Measurements from ENCODE around the gene F2.

Gene F2

GRCh38 chr11:46737699-46738098, 18.7 kb downstream of the F2 start:
- no peaks in the 10 kb centered on the region for H3K79me2 ChIP-seq (ENCODE audit: insufficient read depth, low read length)
- no peak overlapping the region for H3K4me2 ChIP-seq (ENCODE audit: low read depth, low read length, poor library complexity, severe bottlenecking)
- H3K4me3 ChIP-seq (ENCODE audit: low read length, poor library complexity, severe bottlenecking): no peak overlapping the region
- H3K9ac ChIP-seq (ENCODE audit: low read depth, low read length, poor library complexity, severe bottlenecking): no peak overlapping the region
- no peaks in the 10 kb centered on the region for H4K20me1 ChIP-seq (ENCODE audit: insufficient read depth, low read length, poor library complexity, severe bottlenecking)
- no peak for TF ChIP-seq EZH2phosphoT487 (IDR thresholded peaks at IDR 0.05; ENCODE audit: borderline replicate concordance)
- TF ChIP-seq, protein P1, sequence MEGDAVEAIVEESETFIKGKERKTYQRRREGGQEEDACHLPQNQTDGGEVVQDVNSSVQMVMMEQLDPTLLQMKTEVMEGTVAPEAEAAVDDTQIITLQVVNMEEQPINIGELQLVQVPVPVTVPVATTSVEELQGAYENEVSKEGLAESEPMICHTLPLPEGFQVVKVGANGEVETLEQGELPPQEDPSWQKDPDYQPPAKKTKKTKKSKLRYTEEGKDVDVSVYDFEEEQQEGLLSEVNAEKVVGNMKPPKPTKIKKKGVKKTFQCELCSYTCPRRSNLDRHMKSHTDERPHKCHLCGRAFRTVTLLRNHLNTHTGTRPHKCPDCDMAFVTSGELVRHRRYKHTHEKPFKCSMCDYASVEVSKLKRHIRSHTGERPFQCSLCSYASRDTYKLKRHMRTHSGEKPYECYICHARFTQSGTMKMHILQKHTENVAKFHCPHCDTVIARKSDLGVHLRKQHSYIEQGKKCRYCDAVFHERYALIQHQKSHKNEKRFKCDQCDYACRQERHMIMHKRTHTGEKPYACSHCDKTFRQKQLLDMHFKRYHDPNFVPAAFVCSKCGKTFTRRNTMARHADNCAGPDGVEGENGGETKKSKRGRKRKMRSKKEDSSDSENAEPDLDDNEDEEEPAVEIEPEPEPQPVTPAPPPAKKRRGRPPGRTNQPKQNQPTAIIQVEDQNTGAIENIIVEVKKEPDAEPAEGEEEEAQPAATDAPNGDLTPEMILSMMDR (conservative IDR thresholded peaks at IDR 0.05; ENCODE audit: low read length): no peak
- no peak overlapping the region for H2AFZ ChIP-seq (ENCODE audit: low read length)
- H3K36me3 ChIP-seq (ENCODE audit: insufficient read depth, low read length): peaks cover 16% of the 10 kb centered on the region; the same call in 1 of the 2 replicates
- no peaks in the 10 kb centered on the region for H3F3A ChIP-seq (ENCODE audit: low read depth)
- H3K27me3 ChIP-seq (ENCODE audit: insufficient read depth, low read length, poor library complexity, severe bottlenecking): no peaks in the 10 kb centered on the region
- H3K9me3 ChIP-seq (ENCODE audit: insufficient read depth, low read depth, low read length): no peaks in the 10 kb centered on the region
- no peaks in the 10 kb centered on the region for H3K9me2 ChIP-seq (replicated peaks; ENCODE audit: low read depth, low read length)
- H3K4me1 ChIP-seq (ENCODE audit: insufficient read depth, low read length, poor library complexity, severe bottlenecking): no peaks in the 10 kb centered on the region

- Histone ChIP-seq H3K9me3 (ENCODE audit: insufficient read depth, low read depth, low read length) (no peaks in the 10 kb centered on the region), H3K79me2 (ENCODE audit: insufficient read depth, low read length) (no peaks in the 10 kb centered on the region), H3K4me3 (ENCODE audit: low read length, poor library complexity, severe bottlenecking) (no peak overlapping the region), H4K20me1 (ENCODE audit: insufficient read depth, low read length, poor library complexity, severe bottlenecking) (no peaks in the 10 kb centered on the region), H3K4me2 (ENCODE audit: low read depth, low read length, poor library complexity, severe bottlenecking) (no peak overlapping the region), H3K27me3 (ENCODE audit: insufficient read depth, low read length, poor library complexity, severe bottlenecking) (no peaks in the 10 kb centered on the region), H3K36me3 (ENCODE audit: insufficient read depth, low read length) (peaks cover 28% of the 10 kb centered on the region; the same call in 1 of the 2 replicates), H3K9me2 (replicated peaks; ENCODE audit: low read depth, low read length) (no peaks in the 10 kb centered on the region), H3K9ac (ENCODE audit: low read depth, low read length, poor library complexity, severe bottlenecking) (no peak overlapping the region), H2AFZ (ENCODE audit: low read length) (no peak overlapping the region), H3F3A (ENCODE audit: low read depth) (no peaks in the 10 kb centered on the region), H3K4me1 (ENCODE audit: insufficient read depth, low read length, poor library complexity, severe bottlenecking) (no peaks in the 10 kb centered on the region)
- no peak for TF ChIP-seq EZH2phosphoT487 (IDR thresholded peaks at IDR 0.05; ENCODE audit: borderline replicate concordance)
- TF ChIP-seq, protein P1 (conservative IDR thresholded peaks at IDR 0.05; ENCODE audit: low read length): no peak
Observed at GRCh38 chr11:46738887-46739286, 19.9 kb downstream of the F2 start.

- no peaks in the 10 kb centered on the region for H4K20me1 ChIP-seq (ENCODE audit: insufficient read depth, low read length, poor library complexity, severe bottlenecking)
- no peaks in the 10 kb centered on the region for H3F3A ChIP-seq (ENCODE audit: low read depth)
- no peaks in the 10 kb centered on the region for H3K27me3 ChIP-seq (ENCODE audit: insufficient read depth, low read length, poor library complexity, severe bottlenecking)
- TF ChIP-seq EZH2phosphoT487 (IDR thresholded peaks at IDR 0.05; ENCODE audit: borderline replicate concordance): no peak
- TF ChIP-seq, protein P1 (conservative IDR thresholded peaks at IDR 0.05; ENCODE audit: low read length): no peak
- H2AFZ ChIP-seq (ENCODE audit: low read length): no peak overlapping the region
- no peaks in the 10 kb centered on the region for H3K9me3 ChIP-seq (ENCODE audit: insufficient read depth, low read depth, low read length)
- H3K9ac ChIP-seq (ENCODE audit: low read depth, low read length, poor library complexity, severe bottlenecking): no peak overlapping the region
- H3K4me1 ChIP-seq (ENCODE audit: insufficient read depth, low read length, poor library complexity, severe bottlenecking): no peaks in the 10 kb centered on the region
- H3K79me2 ChIP-seq (ENCODE audit: insufficient read depth, low read length): no peaks in the 10 kb centered on the region
- peaks cover 57% of the 10 kb centered on the region for H3K36me3 ChIP-seq (ENCODE audit: insufficient read depth, low read length)
- H3K4me2 ChIP-seq (ENCODE audit: low read depth, low read length, poor library complexity, severe bottlenecking): no peak overlapping the region
- H3K9me2 ChIP-seq (replicated peaks; ENCODE audit: low read depth, low read length): no peaks in the 10 kb centered on the region
- no peak overlapping the region for H3K4me3 ChIP-seq (ENCODE audit: low read length, poor library complexity, severe bottlenecking)
Observed at GRCh38 chr11:46741600-46742484, 22.8 kb downstream of the F2 start.

Data from Loucy (cell line).